ENCODE results near the gene KCP.

DNA sequence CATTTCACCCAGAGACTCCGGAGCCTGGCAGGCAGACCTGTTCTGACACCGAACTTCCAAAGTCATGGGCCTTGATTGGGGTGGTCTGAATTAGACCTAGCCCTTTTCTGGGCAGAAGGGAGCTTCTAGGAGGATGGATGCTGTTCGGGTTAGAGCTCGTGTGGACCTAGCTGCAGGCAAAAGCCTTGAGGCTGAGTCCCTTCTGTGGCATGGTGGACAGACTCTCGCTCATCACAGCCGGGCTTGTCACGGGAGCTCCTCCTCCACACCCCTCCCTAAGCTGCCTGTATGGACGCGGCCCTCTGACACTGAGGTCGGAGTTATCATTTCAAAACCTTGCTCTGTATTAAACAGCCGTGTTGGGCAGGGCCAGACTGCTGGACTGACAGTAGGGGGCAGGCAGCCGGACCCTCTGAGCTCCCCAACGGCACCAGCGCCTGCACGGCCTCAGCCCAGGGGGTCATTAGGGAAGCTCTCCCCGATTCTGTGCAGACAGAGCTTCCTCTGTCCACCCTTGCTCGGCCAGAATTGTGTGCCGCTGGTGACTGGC, 29.4 kb upstream of the KCP start:
- TF ChIP-seq EP300 (conservative IDR thresholded peaks at IDR 0.05; ENCODE audit: poor library complexity, severe bottlenecking) (no peak), EZH2 (IDR thresholded peaks at IDR 0.05; ENCODE audit: borderline replicate concordance, insufficient read depth, low read length, poor library complexity, severe bottlenecking) (no peak), POLR2AphosphoS5 (IDR thresholded peaks at IDR 0.05) (no peak), TAF1 (IDR thresholded peaks at IDR 0.05; ENCODE audit: low read depth) (no peak)
- TF ChIP-seq, protein P1, sequence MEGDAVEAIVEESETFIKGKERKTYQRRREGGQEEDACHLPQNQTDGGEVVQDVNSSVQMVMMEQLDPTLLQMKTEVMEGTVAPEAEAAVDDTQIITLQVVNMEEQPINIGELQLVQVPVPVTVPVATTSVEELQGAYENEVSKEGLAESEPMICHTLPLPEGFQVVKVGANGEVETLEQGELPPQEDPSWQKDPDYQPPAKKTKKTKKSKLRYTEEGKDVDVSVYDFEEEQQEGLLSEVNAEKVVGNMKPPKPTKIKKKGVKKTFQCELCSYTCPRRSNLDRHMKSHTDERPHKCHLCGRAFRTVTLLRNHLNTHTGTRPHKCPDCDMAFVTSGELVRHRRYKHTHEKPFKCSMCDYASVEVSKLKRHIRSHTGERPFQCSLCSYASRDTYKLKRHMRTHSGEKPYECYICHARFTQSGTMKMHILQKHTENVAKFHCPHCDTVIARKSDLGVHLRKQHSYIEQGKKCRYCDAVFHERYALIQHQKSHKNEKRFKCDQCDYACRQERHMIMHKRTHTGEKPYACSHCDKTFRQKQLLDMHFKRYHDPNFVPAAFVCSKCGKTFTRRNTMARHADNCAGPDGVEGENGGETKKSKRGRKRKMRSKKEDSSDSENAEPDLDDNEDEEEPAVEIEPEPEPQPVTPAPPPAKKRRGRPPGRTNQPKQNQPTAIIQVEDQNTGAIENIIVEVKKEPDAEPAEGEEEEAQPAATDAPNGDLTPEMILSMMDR (IDR thresholded peaks at IDR 0.05; ENCODE audit: poor library complexity, severe bottlenecking) = no peak
